ENCODE results near the gene CLASP1.

Gene CLASP1

DNA sequence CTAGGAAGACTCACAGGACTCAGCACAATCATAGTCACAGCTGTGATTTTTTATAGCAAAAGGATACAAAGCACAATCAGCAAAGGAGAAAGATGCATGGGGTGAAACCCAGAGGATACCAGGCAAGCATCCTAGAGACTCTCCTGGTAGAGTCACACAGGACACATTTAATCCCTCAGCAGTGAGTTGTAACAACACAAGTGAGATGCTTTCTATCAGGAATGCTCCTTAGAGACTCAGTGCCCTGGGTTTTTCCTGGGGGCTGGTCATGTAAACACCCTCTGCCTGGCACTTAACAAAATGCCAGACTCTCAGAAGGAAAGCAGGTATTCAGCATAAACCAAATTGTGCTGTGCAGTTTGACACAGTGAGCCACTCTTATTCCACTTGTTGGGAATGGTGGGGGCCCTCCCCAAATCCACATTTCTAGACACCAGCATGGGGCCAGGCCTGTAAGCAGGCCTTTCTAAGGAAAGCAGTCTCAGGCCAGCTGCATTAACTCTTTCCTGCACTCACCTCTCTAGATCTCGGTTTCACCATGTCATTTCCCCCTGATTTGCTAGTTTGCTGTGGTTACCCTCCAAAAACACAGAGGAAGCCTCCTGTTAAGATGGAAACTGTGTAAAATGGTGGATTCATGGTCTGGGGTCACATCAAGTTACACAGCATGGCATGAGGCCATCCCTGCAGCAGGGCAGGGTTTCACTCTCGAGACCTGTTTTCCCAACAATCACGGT lies 135.5 kb downstream of the CLASP1 start:
- in situ Hi-C loops (cut with MboI; ENCODE audit: low sequenced_read_pairs) = no loop called here

DNA sequence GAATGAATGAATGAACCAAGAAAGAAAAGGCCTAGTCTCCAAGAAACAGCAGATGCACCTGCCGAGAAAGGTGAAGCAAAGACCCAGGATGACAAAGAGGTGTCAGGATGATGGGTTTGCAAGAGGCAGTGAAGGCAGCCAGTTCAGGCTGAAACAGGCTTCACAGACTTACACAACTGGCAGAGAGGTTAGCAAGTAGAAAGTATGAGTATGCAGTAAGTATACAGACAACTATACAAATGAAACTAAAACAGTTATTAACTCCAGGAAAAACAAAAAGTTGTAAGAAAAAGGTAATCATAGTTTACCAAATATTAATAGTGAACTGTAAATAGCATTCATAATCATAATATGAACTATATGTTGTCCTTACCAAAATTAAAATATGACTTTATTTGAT lies 138.4 kb downstream of the CLASP1 start:
- in situ Hi-C loops (cut with MboI; ENCODE audit: low sequenced_read_pairs) = no loop called here

DNA sequence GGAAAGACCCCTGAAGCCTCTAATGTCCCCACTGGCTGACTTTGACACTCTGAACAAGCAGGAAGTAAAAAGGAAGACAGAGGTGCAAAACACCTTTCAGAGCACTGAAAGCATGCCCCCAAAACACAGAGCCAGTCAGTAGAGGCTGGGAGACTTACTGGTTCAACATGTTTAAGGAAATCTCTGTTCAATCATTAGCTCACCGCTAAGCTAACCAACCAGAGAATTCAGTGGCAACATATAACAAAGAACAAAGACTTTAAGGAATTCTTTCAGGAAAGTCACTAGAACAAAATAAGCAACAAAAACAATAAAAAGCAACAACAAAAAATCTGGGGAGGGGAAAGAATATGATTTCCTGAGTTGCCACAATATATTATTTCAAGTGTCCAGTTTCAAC lies 142.6 kb downstream of the CLASP1 start:
- in situ Hi-C loops (cut with MboI; ENCODE audit: low sequenced_read_pairs) = no loop called here

DNA sequence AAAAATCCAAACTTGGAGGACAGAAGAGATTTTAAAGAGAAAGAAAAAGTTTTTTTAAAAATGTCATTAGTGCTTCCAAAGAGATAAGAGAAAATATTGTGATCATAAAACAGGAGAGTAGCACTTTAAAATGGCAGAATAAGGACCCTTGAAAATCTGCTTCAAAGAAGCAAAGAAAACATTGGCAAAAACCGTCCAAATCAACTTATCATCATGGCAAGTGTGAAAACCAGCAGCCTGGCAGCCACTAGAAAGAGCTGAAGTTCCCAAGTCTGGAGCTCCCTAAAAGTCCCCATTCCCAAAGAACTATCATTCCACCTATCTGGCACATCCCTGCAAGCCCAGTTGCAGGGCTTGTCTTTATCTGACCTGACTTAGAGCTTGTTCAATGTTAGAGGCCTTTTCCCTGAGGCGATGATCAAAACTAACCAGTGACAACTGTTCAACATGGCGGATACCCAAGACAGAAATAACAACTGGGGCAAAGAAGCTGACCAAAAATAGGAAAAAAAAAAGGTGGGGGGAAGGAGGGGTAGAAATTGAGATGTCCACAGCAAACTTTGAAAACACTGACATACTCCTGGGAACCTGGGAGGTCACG lies 143.2 kb downstream of the CLASP1 start:
- in situ Hi-C loops (cut with MboI; ENCODE audit: low sequenced_read_pairs) = no loop called here

DNA sequence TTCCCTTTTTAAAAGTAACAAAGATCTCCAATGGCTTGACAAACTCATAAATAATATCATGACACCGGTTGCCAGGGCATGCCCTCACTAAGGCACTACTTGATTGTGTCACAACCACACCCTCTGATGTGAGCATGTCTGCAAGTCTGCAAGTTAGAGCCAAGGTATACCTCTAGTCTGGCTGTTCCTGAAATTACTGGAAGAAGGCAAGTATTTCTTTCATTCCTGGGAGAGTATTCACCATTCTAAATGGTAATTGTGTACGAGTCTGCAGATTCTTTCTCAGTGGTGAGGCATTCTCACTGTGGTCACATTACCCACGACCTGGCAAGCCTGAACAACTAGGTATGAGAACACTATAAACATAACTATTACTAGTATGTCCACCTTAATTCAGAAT lies 144.3 kb downstream of the CLASP1 start:
- in situ Hi-C loops (cut with MboI; ENCODE audit: low sequenced_read_pairs) = no loop called here

DNA sequence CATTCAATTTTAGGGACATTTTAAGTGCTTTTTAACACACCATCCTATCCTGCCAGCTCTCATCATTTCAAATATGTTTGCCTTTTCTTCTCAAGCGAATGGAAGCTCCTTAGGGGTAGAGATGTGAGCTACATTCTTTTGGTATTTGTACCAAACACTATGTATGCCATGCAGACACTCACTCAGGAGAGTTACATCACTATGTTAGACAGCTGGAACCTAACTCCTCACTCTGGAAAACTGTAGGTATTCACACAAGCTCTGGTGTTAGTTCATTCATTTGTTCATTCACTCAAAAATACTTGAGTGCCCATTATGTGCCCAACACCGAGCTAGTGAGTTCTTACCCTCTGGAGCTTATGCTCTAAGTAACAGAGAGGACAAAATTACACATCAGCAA lies 144.9 kb downstream of the CLASP1 start:
- in situ Hi-C loops (cut with MboI; ENCODE audit: low sequenced_read_pairs) = no loop called here

DNA sequence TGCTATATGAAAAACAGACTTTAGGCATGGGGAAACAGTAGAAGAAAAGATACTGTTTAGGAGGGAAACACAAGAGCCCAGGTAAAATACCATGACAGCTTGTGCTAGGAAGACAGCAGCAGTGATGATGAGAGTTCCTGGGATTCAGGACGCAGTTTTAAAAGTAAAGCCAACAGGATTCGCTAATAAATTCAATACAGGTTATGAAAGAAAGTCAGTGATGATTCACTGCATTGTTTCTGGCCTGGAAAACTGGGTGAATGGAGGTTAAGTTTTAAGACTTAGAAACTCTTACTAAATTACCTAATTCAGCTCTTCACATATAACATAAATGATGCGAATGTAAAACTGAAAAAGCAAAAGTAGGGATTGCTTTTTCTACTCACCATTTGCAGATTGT lies 146.5 kb downstream of the CLASP1 start:
- in situ Hi-C loops (cut with MboI; ENCODE audit: low sequenced_read_pairs) = no loop called here

DNA sequence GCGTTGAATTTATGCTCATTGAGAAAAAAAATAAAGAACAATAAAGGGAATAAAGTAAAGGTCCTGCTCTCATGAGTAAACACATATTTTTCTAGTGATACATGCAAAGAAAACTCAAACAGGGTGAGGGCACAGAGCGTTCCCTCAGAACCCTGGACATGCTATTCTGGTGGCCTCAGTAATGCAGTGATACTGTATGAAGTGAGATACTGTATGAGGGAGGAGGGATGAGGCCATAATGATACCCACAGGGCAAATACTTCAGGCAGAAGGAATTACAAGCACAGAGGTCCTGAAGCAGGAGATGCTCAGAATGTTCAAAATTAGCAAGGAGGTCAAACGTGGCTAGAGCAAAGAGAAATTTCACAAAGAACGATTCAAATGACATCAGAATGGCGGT lies 147.0 kb downstream of the CLASP1 start:
- in situ Hi-C loops (cut with MboI; ENCODE audit: low sequenced_read_pairs) = no loop called here

DNA sequence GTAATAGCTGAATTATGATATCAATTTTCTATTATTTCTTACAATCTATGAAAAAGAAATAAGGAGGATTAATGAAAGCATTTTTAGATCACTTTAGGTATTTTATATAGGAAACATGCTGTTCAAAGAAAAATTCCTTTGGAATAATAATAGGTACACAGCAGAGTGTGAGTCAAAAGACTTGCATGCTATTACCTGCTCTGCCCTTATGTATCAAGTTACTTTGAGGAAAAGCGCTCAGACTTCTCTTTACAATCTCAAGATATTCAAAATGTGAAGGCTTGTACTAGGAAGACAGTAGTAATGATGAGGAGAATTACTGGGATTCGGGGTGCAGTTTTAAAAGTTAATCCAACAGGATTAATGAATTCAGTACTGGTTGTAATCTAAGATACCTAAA lies 147.7 kb downstream of the CLASP1 start:
- in situ Hi-C loops (cut with MboI; ENCODE audit: low sequenced_read_pairs) = no loop called here

DNA sequence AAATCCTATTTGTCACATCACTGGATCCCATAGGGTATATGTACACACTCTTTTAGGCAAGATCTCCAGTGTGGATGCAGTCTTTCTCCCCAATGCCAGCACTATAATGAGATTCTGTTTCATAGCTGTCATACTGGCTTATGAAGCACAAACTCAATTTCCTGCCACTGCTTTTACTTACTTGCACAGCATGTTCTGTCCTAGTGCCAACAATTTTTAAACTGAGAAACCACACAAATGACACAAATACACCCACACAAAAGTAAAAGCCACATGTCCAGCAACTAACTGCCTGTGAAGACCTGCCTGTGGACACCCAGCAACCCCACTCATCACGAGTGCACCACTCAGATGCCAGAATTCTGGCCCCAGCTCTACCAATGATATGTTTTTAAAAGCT lies 148.2 kb downstream of the CLASP1 start:
- in situ Hi-C loops (cut with MboI; ENCODE audit: low sequenced_read_pairs) = no loop called here

DNA sequence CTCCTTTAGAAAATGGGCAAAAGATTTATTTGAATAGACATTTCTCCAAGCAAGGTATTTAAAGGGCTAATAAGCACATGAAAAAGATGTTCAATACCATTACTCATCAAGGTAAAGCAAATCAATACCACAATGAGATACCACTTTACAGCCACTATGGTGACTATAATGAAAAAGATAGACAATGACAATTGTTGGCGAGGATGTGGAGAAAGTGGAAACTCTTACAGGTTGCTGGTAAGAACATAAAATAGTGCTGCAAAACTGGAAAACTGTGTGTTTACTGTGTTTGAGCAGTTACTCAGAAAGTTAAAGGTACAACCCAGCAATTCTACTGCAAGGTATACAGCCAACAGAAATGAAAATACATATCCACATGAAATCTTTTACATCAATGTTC lies 150.5 kb downstream of the CLASP1 start:
- in situ Hi-C loops (cut with MboI; ENCODE audit: low sequenced_read_pairs) = no loop called here

GRCh38 chr2:121492409-121492808 lies 156.9 kb downstream of the CLASP1 start:
- in situ Hi-C loops (cut with MboI; ENCODE audit: low sequenced_read_pairs) = no loop called here

DNA sequence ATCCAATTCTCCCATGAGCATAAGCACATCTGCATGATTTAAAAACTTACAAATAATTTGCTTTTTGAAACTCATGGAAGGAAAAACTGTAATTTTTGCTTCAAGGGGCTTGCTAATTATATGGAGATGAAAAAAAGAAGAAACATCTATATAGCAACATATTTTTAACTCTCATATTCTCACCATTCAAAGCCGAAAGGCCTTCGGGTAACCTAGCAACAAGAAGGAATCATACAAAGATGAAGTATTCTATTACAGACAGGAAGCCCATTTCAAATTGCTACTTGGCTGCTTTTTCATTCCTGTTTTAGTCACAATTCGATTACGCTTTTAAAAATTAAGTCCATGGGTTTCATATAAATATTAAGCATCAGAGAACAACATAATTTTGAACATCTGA lies 157.7 kb downstream of the CLASP1 start:
- in situ Hi-C loops (cut with MboI; ENCODE audit: low sequenced_read_pairs) = no loop called here

DNA sequence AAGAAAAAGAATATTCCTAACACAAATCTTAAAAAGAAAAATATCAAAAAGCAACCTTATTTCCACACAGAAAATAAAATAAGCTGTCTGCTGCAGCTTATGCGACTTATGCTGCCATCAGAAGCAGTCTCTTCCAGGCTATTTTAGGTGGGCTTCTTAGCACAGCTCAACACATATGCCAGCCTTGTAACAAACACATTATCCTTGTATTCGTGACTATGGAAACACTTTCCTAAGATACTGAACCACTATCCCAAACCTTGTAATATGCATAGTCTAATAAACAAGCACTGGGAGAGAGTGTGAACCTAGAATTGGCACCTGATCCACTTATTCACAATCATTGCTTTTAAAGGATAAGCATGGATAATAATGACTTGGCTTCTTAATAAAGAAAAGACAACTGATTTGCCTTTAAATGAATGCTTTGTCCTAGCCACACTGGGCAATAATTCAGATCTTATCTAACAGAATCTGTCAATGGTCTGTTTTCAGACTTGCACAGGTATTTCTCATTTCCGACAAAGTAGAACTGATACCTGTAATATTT lies 158.6 kb downstream of the CLASP1 start:
- in situ Hi-C loops (cut with MboI; ENCODE audit: low sequenced_read_pairs) = no loop called here

- in situ Hi-C loops (cut with MboI; ENCODE audit: low sequenced_read_pairs) = no loop called here
Observed at GRCh38 chr2:121489911-121490583, 159.2 kb downstream of the CLASP1 start.

- in situ Hi-C loops (cut with MboI; ENCODE audit: low sequenced_read_pairs) = no loop called here
Observed at GRCh38 chr2:121489284-121489683, 160.0 kb downstream of the CLASP1 start.

GRCh38 chr2:121486191-121486790 lies 163.0 kb downstream of the CLASP1 start:
- in situ Hi-C loops (cut with MboI; ENCODE audit: low sequenced_read_pairs) = no loop called here

DNA sequence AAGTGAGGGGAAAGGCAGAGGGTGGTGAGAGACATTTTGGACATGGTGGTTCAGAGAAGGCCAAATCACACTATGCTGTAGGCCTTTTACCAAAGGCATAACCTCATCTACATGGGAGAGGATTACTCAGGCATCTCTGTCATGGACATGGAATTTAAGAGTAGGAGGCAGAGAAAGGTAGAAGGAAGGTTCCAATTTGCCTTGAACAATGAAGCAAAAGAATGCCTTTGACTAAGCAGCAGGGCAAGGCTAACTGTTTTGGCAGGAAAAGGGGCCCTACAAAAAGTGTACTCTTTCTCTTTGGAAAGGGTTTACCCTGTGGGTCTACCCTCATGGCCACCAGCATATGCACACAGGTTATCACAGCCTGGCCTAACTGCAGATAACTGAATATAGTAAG lies 164.2 kb downstream of the CLASP1 start:
- in situ Hi-C loops (cut with MboI; ENCODE audit: low sequenced_read_pairs) = no loop called here

DNA sequence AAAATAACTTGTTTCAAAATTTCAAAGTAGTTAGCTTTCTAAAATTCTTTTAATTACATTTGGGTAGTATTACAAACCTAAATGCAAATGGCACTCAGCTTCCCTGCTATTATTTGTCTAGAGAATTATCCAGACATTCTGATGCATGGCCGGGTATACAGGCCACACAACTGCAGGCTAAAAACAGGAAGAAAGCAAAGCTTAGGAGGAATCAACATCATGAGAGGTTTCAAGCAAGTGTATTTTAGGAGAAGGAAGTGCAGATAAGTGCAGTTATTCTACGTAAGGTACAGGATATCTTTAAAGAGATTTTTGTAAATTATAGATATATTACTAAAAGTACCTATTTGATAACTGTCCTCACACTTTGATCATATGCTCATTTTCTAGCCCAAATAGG lies 165.4 kb downstream of the CLASP1 start:
- in situ Hi-C loops (cut with MboI; ENCODE audit: low sequenced_read_pairs) = no loop called here

- in situ Hi-C loops (cut with MboI; ENCODE audit: low sequenced_read_pairs) = no loop called here
Observed at GRCh38 chr2:121483021-121483420, 166.2 kb downstream of the CLASP1 start.

- in situ Hi-C loops (cut with MboI; ENCODE audit: low sequenced_read_pairs) = no loop called here
Observed at GRCh38 chr2:121480826-121481225, 168.4 kb downstream of the CLASP1 start.
